B cell (primary cell): ENCODE measurements around the gene FIBP.

Source experiments
- CTCF ChIP-seq: fragments of 200-600 bp; IDR thresholded peaks from one replicate; pipeline ENCODE4 v1.8.0; 2022; ENCODE audit warnings: antibody characterized with exemption, mild to moderate bottlenecking
- EZH2 ChIP-seq: IDR thresholded peaks from 2 replicates; pipeline ENCODE4 v1.6.1; 2012; ENCODE audit warnings: borderline replicate concordance, low read depth, mild to moderate bottlenecking, moderate library complexity, low read length; ENCODE audit not compliant: insufficient read depth, poor library complexity, severe bottlenecking

GRCh38 chr11:65884716-65885092 lies 3.6 kb downstream of the FIBP start:
- peak; percentile 99 for TF ChIP-seq CTCF
- no peak for TF ChIP-seq EZH2
